Fibroblast of lung (primary cell): ENCODE data around the gene MED10. TPM values are rescaled to one million over a fixed set of nuclear protein-coding genes. Genes with fewer than 3 reads are reported as not detected.

Experiments
- DNase-seq, 2 donors: peaks; one replicate each; pipeline versions ENCODE4 v3.0.0 to v3.0.0-alpha.2; 2010; ENCODE audit warnings: low read depth in 2 of 2
- H2AFZ ChIP-seq: 2 replicates; pipeline ENCODE4 v1.5.1; 2012; ENCODE audit warnings: low read length, control low read depth, inconsistent platforms
- H3K27ac ChIP-seq: 2 replicates; pipeline ENCODE4 v1.5.1; 2011; ENCODE audit warnings: low read length, control low read depth; ENCODE audit not compliant: insufficient read depth
- H3K27me3 ChIP-seq: 2 replicates; pipeline ENCODE4 v1.5.1; 2011; ENCODE audit warnings: mild to moderate bottlenecking, low read length; ENCODE audit not compliant: control insufficient read depth, insufficient read depth
- H3K36me3 ChIP-seq: 2 replicates; pipeline ENCODE4 v1.5.1; 2011; ENCODE audit warnings: low read length; ENCODE audit not compliant: control insufficient read depth, insufficient read depth
- H3K4me1 ChIP-seq: 2 replicates; pipeline ENCODE4 v1.5.1; 2011; ENCODE audit warnings: low read length; ENCODE audit not compliant: control insufficient read depth, insufficient read depth; ENCODE audit errors: extremely low read depth
- H3K4me2 ChIP-seq: 2 replicates; pipeline ENCODE4 v1.5.1; 2011; ENCODE audit warnings: low read length, control low read depth; ENCODE audit not compliant: insufficient read depth; ENCODE audit errors: extremely low read depth
- H3K4me3 ChIP-seq, 4 experiments: fragments of 200-600 bp in 1 of 4; sonication (generic) in 1 of 4; replicated peaks in 1 of 4; 2 replicates each; pipeline ENCODE4 v1.5.1; 2011 to 2016; ENCODE audit warnings: low read length in 4 of 4, low read depth in 3 of 4, mild to moderate bottlenecking in 3 of 4, control low read depth in 2 of 4, inconsistent platforms in 1 of 4, mixed read lengths in 1 of 4; ENCODE audit not compliant: insufficient read depth in 1 of 4; ENCODE audit errors: control extremely low read depth in 1 of 4
- H3K79me2 ChIP-seq: 2 replicates; pipeline ENCODE4 v1.5.1; 2012; ENCODE audit warnings: mild to moderate bottlenecking, low read length, inconsistent platforms; ENCODE audit not compliant: control insufficient read depth, insufficient read depth
- H3K9ac ChIP-seq: 2 replicates; pipeline ENCODE4 v1.5.1; 2011; ENCODE audit warnings: mild to moderate bottlenecking, low read length, control low read depth; ENCODE audit not compliant: insufficient read depth
- H3K9me3 ChIP-seq: 2 replicates; pipeline ENCODE4 v1.5.1; 2012; ENCODE audit warnings: low read depth, low read length; ENCODE audit not compliant: control insufficient read depth, insufficient read depth
- H4K20me1 ChIP-seq: 2 replicates; pipeline ENCODE4 v1.5.1; 2011; ENCODE audit warnings: low read length; ENCODE audit not compliant: control insufficient read depth, insufficient read depth; ENCODE audit errors: extremely low read depth
- EZH2 ChIP-seq: IDR thresholded peaks from 2 replicates; pipeline ENCODE4 v1.5.1; 2012; ENCODE audit warnings: low read length, control low read depth, mild to moderate bottlenecking; ENCODE audit errors: missing control alignments
- polyA plus RNA-seq, 2 donors: library from polyadenylated mRNA; depleted of rRNA in 1 of 2; stranded (reverse) in 1 of 2; unstranded in 1 of 2; fragments of >200 nt; gene quantifications; 2 replicates each; pipeline ENCODE4 v1.2.1, GENCODE V29; 2011 to 2012; ENCODE audit warnings: missing spikeins in 1 of 2
- total RNA-seq: library from RNA; depleted of rRNA; stranded (reverse); fragments of >200 nt; gene quantifications from 2 replicates; pipeline ENCODE4 v1.2.1, GENCODE V29; 2014
- TF ChIP-seq, protein P1 (sequence below), 2 donors: IDR thresholded peaks in 1 of 2; conservative IDR thresholded peaks in 1 of 2; 1 replicate in 1 of 2; 2 replicates in 1 of 2; pipeline ENCODE4 v1.5.1; 2011 to 2012; ENCODE audit warnings: low read length in 2 of 2, control low read depth in 1 of 2, inconsistent platforms in 1 of 2, low read depth in 1 of 2, mild to moderate bottlenecking in 1 of 2

MED10 gene
- total and polyA plus RNA-seq, 2 donors (not counting 1 experiment from before 2014, with no cell fraction given) = 13.5 to 52.9 TPM

DNA sequence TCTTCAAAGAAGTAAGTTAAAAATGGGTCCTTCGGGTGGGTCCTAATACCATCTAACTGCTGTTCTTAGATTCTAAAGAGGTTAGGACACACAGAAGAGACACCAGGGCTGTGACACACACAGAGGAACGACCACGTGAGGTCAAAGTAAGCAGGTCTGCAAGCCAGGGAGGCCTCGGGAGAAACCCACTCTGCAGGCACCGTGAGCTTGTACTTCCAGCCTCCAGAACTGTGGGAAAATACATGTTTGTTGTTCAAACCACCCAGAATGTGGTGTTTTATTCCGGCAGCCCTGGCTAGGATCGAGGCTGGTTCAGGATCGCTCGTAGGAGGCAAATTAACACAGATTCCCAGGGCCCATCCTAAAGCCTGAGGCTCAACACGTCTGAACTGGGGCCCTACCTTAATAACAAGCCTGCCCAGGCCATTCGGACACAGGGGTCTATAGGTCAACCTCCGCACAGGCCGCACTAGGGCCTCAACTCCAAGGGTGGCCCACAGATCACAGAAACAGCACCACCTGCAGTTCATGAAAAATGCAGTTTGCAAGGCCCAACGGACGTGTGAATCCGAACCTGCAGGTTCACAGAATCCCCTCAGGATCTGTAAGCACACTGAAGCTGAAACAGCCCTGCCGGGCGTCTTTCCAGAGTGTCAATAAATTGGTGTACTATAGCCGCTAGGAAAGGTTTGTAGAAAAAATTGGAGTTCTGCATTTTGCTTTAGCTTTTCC, 7.1 kb downstream of the MED10 start:
- H3K9me3 ChIP-seq = no peaks in the 10 kb centered on the region
- H3K36me3 ChIP-seq = peaks cover 27% of the 10 kb centered on the region
- DNase-seq = no peak
- peaks cover 9% of the 10 kb centered on the region for H3K79me2 ChIP-seq
- H3K4me1 ChIP-seq = no peaks in the 10 kb centered on the region
- no peaks in the 10 kb centered on the region for H3K27me3 ChIP-seq
- no peaks in the 10 kb centered on the region for H4K20me1 ChIP-seq
- H3K4me2 ChIP-seq = no peak overlapping the region
- no peak overlapping the region for H3K9ac ChIP-seq
- H3K4me3 ChIP-seq = no peak overlapping the region
- H3K27ac ChIP-seq = no peak overlapping the region
- no peak for TF ChIP-seq EZH2
- TF ChIP-seq, protein P1, sequence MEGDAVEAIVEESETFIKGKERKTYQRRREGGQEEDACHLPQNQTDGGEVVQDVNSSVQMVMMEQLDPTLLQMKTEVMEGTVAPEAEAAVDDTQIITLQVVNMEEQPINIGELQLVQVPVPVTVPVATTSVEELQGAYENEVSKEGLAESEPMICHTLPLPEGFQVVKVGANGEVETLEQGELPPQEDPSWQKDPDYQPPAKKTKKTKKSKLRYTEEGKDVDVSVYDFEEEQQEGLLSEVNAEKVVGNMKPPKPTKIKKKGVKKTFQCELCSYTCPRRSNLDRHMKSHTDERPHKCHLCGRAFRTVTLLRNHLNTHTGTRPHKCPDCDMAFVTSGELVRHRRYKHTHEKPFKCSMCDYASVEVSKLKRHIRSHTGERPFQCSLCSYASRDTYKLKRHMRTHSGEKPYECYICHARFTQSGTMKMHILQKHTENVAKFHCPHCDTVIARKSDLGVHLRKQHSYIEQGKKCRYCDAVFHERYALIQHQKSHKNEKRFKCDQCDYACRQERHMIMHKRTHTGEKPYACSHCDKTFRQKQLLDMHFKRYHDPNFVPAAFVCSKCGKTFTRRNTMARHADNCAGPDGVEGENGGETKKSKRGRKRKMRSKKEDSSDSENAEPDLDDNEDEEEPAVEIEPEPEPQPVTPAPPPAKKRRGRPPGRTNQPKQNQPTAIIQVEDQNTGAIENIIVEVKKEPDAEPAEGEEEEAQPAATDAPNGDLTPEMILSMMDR (conservative IDR thresholded peaks at IDR 0.05 in 1 of 2, IDR thresholded peaks at IDR 0.05 in 1 of 2; ENCODE audit: low read depth in 1 of 2, low read length in 2 of 2) = no peak
- no peak overlapping the region for H2AFZ ChIP-seq

DNA sequence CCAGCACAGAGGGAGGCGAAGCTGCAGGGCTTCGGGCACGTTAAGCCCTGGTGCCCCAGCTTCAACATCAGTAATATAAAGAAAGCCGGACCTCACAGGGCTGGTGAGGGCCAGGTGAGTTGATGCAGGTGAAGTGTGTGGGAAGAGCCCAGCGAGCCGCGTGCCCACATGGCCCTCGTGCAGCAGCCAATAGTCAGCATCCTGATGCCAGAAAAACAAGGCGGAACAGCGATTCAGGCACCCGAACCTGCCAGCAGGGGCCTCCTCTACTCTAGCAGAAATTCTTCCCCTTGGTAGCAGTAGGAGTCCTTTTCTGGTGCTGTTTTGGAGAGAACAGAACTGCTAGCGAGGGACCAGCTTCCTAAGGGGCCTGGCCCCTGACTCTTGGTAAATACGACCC, 7.8 kb downstream of the MED10 start:
- Histone ChIP-seq H3K4me1 (no peaks in the 10 kb centered on the region), H4K20me1 (no peaks in the 10 kb centered on the region), H3K9ac (no peak overlapping the region), H3K27ac (no peak overlapping the region), H3K79me2 (peaks cover 3% of the 10 kb centered on the region), H3K9me3 (no peaks in the 10 kb centered on the region), H3K27me3 (no peaks in the 10 kb centered on the region), H3K4me2 (no peak overlapping the region), H3K4me3 (no peak overlapping the region), H2AFZ (no peak overlapping the region), H3K36me3 (peaks cover 25% of the 10 kb centered on the region)
- DNase-seq = no peak
- TF ChIP-seq, protein P1 (conservative IDR thresholded peaks at IDR 0.05 in 1 of 2, IDR thresholded peaks at IDR 0.05 in 1 of 2; ENCODE audit: low read depth in 1 of 2, low read length in 2 of 2) = no peak
- no peak for TF ChIP-seq EZH2

DNA sequence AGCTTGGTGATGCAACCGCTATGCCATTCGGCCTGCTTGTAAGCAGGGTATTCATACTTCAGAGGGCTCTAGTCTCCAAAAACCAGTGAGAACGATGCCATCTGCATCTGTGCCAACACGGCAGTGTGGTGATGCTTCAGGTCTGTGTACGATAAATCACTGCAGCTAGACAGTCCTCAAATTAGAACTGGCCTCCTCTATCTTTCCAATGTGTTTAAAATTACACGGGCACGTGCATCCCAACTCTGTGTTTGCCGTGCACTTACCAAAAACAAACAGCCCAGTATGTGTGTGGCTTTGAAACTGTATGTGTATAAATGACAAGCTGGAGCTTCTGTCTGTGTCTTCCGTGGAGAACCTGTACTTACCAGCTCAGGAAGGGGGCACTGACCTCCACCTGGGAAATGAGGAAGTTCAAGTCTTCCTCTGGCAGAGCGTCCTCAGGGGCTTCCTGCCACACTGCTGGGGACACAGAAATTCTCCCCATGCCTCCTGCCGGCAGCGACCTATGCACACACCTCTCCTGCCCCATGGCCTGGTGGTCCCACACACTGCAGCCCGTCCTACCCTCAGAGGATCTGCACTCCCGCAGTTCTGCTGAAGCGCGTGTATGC, 12.3 kb downstream of the MED10 start:
- Histone ChIP-seq H3K4me2 (no peak overlapping the region), H3K9me3 (no peaks in the 10 kb centered on the region), H4K20me1 (no peaks in the 10 kb centered on the region), H3K4me3 (no peak overlapping the region), H3K27ac (no peak overlapping the region), H3K9ac (no peak overlapping the region), H3K4me1 (no peaks in the 10 kb centered on the region), H3K79me2 (no peaks in the 10 kb centered on the region), H2AFZ (no peak overlapping the region), H3K36me3 (peaks cover 7% of the 10 kb centered on the region), H3K27me3 (no peaks in the 10 kb centered on the region)
- no peak for DNase-seq
- TF ChIP-seq, protein P1 (conservative IDR thresholded peaks at IDR 0.05 in 1 of 2, IDR thresholded peaks at IDR 0.05 in 1 of 2; ENCODE audit: low read depth in 1 of 2, low read length in 2 of 2) = no peak
- TF ChIP-seq EZH2 = no peak
